GM18873 (cell line): ENCODE data around the gene GCK.

Experiments
- ATAC-seq: cut with Tn5 transposase; IDR thresholded peaks from one replicate; pipeline ENCODE4 v1.9.1; 2021; ENCODE audit warnings: mild to moderate bottlenecking, moderate library complexity, moderate number of reproducible peaks; ENCODE audit not compliant: unreplicated experiment, low FRiP score

Gene GCK

DNA sequence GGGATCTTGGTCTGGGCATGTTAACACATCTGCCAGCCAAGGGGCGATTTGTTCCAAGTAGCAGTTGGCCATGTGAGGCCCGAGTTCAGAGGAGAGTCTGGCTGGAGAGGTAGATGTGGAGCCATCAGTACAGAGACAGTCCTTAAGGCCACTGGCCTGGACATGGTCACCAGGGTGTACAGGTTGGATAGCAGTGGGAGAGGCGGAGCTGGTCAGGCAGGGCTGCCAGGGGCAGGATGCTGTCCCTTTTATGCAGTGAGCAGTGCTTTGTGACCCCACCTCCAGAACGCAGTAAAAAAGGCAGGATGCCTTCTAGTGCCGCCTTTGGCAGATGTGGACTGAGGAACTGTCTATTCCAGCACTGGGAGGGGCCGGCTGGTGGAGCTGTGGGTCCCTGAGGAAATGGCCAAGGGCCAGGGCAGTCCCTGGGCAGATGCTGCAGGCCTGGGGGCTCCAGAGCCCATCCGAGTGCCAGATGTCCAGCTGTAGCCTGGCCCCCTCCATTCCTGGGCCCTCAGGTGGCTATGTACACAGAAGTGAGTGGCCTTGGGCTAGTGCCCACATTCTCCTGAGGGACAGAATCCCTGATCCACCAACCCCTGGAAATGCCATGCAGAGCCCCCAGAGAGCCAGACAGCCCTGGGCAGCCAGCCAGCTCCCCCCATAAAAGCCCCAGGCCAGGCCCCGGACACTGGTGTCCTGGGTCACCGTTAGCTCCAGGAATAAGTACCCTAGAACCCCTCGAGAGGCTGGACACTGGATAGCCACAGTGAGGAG, 31.0 kb downstream of the GCK start:
- no peak for ATAC-seq

DNA sequence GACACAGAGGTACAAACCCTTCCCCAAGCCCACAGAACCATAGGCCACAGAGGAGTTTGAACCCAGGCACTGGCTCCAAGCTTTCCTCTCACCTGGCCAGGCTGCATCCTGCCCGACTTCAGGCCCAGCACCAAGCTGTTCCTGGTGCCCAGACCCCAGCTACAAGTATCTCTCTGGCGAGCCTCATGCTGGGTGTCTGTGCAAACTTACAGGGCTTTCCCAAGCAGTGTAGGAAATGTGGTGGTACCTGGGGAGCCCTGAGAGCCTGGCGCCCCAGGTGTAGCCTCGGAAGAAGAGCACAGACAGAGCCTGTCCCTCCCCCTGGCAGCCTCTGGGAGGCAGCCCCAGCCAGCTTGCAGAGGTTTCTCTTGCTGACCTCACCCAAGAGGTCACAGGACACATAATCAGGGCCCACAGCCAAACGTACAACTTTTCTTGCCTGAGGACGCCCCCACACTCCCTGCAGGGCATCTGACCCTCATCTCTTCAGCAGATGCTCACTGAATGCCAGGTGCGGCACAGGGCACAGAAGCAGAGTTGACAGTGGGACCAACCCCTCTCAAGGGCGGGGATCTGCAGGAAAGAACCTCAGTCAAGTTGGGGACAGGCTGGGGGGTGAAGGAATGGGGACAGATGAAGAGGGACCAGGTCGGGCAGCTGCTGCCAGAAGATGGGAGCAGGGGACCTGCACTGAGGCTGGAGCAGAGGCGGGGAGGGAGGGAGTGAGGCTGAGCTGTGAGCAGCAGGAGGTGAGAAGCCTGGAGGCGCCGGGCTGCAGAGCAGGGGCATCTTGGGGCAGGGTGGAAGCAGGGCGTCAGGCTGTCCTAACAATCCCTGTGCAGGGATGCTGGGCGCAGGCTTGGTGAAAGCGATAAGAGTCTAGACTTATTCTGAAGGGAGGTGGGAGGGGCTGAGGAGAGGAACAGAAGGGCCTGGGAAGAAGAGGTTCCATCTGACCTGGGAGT, 31.8 kb downstream of the GCK start:
- ATAC-seq, result no peak

- no peak for ATAC-seq
These were observed 32.7 kb downstream of the GCK start for GRCh38 chr7:44156453-44157010.

DNA sequence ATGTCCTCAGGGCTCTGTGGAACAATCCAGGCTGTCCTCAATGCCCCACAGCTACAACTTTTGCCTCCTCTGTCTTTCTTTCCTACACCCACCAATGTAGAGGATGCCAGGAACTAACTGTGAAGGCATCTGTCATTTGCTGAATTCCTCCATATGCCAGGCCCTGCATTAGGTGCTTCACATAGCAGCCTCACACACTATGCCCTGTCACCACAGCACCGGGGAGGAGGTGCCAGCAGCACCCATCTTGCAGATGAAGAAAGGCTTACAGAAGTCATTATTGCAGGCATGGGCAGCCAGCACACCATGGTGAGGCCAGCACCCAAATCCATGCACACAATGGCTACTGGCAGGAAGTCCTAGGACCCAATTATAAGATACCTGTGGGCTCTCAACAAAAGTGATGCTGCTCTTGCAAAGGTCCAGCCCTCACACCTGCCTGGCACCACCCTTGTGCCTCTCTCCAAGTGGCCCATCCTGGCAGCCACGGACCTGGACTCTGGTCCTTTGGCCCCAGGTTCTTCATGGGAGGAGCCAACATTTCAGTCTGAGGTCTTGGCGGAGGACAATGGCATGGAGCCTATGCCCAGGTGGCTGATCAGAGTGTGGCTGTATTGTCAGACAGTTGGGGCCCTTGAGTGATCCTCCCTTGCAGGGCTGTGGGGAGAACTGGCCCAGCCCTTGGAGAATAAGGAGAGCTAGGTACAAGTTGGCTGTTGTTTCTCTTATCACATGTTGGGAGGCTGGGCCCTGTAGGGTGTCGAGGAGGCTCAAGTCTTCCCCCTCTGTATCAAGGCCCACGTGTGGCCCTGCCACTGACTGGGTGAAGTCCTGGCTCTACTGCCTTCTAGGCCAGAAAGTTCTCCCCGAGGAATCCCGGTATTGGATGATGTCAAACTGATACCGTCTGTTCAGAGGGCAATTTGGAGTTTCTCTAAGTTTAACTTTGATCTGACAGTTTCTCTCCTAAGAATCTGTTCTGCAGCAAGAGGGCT, 33.8 kb downstream of the GCK start:
- no peak for ATAC-seq

GRCh38 chr7:44154703-44155102, 34.5 kb downstream of the GCK start:
- ATAC-seq, result no peak

- no peak for ATAC-seq
These were observed 35.3 kb downstream of the GCK start for GRCh38 chr7:44153948-44154335.

DNA sequence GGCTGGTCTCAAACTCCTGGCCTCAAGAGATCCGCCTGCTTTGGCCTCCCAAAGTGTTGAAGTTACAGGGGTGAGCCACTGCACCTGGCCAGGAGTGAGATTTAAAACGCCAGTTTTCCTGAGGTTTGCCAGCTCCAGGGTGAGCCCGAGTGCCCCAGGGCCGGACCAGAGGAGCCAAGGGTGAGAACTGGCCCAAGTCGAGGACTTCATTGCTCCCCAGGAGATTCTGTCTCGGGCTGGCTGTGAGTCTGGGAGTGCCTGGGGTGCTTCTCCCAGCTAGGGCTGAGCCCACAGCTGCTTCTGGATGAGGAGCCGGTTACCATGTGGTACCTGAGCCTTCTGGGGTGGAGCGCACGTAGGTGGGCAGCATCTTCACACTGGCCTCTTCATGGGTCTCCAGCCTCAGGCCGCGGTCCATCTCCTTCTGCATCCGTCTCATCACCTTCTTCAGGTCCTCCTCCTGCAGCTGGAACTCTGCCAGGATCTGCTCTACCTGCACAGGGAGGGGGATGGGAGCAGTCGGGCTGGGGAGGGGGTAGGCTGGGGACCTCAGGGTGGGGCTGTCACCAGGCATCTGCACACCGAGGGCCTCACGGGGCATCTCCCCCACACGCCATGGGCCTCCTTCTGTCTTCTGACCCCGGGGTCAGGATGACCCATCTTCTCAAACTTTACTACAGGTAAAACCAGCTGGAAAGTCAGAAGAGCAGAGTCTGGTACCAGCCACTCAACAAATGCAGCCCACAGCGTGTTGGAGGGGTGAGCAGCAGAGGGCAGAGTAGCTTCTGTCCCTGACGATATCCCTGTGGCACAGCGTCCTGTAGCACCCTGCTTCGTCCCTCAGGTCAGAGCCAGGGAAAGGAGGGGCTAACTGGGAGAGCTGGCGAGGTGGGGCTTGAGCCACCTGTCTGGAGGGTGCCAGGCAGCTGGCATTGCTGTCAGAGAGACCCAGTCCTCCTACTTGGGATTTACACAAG, 36.0 kb downstream of the GCK start:
- no peak for ATAC-seq

- no peak for ATAC-seq
These were observed 37.3 kb downstream of the GCK start for GRCh38 chr7:44151956-44152355.

DNA sequence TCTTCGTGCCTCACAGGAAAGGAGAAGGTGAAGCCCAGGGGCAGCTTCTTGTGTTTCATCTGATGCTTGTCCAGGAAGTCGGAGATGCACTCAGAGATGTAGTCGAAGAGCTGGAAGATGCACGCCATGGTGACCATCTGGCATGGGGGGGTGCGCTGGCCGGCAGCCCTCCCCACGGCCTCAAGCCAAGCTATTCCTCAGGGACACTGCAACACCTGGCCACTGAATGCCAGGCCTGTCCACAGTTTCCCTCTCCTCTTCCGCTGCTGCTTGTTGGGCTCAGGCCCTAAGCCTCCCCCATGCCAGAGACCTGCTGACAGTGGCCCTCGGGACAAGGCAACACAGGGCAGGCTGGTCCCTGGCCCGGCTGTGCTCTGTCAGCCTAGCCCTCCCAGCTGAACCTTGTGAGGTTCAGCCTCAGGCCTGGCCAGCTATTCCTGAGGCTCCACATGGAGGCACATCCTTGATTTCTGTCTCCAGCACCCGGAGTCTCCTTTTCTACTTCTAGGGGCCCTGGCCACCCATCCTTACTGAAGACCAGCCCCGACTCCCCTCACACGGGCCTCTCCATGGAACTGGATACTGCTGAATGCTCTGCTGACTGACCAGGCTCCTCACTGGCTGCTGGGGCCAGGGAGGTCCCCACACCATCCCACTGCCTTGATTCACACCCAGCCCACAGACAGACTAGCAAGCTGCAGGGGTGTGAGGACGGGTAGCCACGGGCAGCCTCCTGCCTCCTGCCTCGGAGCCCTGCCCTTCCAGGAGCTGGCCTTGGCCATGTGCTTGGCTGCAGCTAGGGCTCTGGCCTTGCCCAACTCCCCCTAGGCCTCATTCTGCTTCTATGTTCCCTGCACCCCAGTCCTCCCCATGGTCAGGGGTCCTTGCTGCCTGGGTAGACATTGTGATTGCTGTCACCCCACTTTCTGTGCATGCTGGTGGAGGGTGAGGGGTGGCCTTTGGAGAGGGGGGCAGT, 38.0 kb downstream of the GCK start:
- ATAC-seq, result no peak

DNA sequence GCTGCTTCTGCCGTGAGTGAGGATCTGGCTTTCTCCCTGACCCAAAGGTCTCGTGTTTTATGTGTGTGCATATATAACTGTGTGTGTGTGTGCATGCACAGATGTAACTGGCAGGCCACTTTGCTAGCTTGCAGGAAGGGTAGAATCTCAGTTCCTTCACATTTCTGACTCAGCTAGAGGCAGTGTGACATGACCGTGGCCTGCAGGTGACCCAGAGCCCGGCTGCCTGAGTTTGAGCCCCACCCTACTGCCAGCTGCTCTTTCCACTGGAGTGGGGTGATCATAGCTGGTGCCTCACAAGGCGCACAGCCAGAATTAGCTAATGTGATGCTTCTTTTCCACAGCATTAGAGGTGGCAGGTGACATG, 38.8 kb downstream of the GCK start:
- no peak for ATAC-seq

GRCh38 chr7:44149571-44150465, 39.4 kb downstream of the GCK start:
- ATAC-seq, result no peak

DNA sequence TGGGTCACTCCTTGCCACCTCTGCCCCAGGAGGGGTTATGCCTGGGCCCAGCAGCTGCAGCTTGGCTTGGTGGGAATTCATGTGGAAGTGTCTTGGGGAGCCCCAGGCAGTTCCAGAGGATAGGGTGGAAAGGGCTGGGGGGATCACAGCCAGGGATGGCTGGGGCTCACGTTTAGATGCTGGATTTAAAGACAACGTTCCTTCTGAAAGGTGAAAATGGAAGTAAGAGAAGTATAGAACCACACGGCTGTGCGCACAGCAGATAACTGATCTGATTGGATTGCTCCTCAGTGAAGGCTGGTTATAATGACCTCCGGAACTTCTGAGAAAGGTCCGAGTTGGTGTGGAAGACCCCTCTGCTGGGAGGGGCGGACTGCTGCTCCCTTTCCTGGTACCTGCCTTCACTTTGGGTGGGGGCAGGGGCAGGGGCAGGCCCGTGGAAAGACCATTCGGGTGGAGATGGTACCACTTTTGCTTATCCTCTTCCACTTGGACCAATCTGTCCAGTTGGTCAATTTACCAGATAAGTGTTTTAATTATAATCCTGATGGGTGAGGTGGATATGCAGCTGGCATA, 40.2 kb downstream of the GCK start:
- ATAC-seq, result no peak

- ATAC-seq, result no peak
These were observed 41.1 kb downstream of the GCK start for GRCh38 chr7:44148166-44148565.

- no peak for ATAC-seq
These were observed 41.9 kb downstream of the GCK start for GRCh38 chr7:44147026-44147991.
